GM21526 (cell line): ENCODE data around the gene RAB3IP.

Experiments used
- ATAC-seq: cut with Tn5 transposase; IDR thresholded peaks from one replicate; pipeline ENCODE4 v1.9.1; 2021; ENCODE audit warnings: moderate library complexity; ENCODE audit not compliant: unreplicated experiment, low FRiP score

Gene RAB3IP, protein sequence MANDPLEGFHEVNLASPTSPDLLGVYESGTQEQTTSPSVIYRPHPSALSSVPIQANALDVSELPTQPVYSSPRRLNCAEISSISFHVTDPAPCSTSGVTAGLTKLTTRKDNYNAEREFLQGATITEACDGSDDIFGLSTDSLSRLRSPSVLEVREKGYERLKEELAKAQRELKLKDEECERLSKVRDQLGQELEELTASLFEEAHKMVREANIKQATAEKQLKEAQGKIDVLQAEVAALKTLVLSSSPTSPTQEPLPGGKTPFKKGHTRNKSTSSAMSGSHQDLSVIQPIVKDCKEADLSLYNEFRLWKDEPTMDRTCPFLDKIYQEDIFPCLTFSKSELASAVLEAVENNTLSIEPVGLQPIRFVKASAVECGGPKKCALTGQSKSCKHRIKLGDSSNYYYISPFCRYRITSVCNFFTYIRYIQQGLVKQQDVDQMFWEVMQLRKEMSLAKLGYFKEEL

DNA sequence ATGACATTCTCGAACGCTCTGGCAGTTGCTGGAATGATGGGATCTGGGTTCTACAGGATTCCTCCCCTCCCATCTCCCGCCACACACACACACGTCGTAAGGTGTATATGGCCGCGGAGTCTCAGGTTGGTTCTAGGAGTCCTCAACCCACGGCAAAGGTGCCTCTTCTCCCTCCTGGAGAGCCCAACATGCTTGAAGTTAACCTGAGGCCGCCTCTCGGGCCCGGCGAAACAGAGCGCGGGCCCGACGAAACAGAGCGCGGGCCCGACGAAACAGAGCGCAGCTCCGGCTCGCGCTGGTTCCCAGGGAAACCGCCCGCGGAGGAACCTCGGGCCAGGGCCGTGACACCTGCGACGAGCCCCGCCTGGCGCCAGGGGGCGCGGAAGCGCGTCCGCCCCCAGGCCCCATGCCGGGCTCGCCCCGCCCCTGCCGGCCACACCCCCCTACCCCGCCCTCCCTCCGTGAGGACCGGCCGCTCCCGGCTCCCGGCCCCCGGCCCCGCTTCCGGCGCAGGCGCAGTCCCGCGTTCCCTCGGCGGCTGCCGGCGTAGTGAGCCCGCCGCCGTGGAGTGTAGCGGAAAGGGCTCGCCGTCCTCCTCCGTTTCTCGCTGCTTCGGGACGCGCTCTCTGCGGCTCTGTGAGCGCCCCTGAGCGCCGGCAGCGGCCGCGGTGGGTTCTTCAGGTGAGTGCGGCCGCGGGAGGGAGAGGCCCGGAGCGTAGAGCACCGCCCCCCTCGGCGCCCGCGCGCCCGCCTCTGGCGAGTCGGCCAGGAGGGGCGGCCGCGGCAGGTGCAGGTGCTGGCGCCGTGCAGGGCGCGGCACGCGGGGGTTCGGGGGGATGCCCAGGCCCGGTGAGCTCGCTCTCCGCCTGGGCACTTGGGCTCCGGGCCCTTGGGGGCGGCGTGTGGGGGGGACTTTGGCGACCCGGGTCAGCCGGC is at the start of gene RAB3IP:
TSS of gene RAB3IP (plus strand) at position 510 of the 936 bp plus-strand sequence. CDS start 16,549 bp downstream, outside the sequence.
- peak; percentile 86 for ATAC-seq

DNA sequence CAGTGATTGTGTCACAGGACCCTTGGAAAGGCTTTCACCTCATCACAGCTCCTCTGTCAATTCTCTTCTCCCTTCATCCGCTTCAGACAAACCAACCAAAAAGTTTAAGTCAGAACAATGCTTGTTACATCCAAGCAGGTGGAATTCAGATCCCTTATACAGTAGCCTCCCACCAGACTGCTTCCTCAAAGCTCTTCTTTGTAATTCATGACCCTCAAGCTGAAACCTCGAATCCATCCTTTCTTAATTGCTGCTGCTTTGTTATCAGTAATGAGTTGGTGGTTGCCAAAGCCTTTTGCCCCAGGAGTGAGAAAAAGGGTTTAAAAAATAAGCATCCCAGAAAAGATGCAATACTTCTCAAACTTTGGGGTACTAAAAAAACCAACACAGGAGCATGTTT is 49.0 kb upstream of the RAB3IP start:
- ATAC-seq: no peak

DNA sequence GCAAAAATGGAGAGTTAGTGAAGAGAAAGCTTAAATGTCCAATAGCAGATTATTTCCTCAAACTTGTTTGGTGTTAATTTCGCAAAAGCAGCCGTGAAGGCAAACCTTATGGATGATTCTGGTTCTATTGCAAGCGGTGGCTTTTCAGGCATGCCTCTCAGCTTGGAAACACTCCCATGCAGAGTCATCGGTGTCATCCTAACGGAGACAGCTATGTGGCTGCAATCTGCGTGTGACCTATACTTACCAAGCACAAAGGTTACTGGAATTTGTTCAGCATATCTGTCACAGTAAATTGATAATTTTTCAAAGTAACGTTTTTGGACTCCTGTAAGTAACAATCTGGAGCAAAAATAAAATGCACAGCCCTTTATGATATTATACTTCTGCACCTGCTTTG is 44.5 kb upstream of the RAB3IP start:
- no peak for ATAC-seq

DNA sequence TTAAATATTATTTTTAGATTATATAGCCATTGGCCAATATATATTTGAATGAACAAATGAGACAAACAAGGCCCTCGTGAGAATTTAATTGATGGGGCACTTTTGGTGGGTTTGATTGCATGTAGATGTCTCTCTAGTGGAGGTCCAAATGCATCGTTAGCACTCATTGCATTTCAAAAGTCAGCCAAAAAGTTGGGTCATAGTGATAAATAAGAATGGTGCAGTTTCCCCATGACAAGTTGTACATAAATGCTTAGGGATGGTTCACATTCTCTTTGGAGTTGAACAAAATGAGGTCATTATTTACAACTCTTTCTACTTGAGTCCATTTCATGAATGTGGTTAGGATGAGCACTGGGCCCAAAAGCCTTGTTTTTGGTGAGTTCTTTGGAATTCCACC is 40.6 kb upstream of the RAB3IP start:
- ATAC-seq: no peak

DNA sequence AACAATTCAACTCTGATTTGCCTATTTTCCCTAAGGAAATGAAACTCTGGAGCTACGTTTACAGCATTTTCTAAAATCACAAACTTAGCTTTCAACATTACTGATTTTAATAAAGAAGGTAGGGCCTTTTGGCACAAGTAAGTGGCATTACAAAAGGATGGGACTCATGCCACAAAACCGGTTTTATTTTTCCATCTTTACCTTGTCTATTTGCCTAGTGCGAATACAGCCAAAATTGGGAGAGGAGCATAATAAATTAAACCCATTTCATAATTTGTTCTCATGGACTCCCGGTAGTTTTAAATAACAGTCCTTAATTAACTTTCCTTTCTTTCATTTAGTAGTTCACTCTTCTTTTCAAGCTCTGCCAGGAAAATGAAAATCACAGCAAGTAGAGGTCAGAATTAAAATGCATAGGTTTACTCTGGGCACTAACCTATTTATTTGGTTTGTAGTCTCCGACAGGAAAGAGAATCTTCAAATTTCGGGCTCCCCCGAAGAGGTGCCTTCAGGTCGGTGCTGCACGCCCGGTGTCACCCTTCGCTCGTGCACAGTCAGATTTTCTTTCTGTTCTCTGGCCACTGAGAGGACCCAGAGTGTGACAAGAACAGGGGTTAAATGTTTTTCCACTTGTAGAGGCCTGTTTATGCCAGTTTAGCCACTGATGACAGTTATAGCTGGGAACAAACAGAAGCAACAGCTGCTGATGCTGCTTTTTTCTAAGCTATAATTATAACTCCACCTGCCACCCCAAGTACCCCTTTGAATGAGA is 39.7 kb upstream of the RAB3IP start, which contains the start of gene BEST3:
TSS of gene BEST3 (minus strand) at position 535 of the 772 bp plus-strand sequence. CDS start 1,505 bp downstream, outside the sequence.
- ATAC-seq: no peak

DNA sequence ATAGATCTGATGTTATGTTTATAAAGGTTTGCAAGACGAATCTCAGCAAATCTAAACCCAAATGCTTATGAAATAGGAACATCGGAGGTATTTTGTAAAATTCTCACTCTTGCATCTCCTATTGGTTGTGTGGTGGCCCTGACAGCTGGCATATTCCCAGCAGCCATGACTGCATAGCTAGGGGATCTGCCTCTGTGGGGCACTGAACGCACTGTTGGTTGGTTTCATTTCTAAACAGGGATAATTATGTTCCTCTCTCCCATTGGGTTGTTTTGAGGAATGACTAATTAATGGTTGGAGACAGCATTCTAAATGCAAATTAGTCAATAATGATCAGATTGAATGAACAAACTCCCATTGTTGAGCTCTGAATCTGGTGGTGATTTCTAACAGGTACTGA is 36.8 kb upstream of the RAB3IP start:
- ATAC-seq: no peak

DNA sequence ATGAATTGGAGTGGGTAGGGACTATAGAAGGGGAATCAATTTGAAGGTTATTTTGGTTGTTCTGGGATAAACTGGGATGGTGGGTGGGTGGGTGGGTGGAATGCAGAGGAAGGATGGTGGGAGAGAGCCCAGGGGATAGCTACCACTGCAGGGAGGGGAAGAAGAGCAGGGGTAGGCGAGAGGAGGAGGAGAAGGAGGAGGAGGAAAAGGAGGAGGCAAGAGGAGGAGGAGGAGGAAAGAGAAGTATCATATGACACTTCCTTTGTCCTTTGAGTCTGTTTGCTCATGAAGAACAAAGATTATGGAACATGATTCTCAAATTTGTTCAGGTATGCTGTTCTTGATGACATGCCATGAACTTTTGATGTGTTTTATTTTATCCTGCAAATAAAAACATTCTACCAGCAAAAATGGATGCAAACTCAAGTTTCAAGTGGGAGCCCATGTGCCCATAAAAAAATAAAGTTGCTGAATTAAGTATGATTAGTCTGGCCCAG is 35.5 kb upstream of the RAB3IP start:
- no peak for ATAC-seq

DNA sequence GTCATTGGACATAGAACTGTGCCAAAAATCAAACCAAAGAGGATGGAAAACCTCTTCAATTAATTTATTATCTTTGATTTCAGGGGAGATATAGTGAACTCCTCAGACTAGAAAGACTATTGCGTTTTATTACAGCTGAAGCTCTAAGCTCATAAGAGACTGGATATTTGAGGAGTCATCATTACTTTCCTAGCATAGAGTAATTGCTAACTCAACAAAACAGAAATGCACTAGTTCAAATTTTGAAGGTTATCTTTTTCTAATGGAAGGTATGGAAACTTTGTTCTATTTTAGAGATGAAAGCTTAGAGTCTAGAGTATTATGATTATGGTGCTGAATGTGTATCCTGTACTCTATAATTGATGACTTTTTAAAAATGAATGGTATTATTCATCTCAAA is 34.3 kb upstream of the RAB3IP start:
- no peak for ATAC-seq

DNA sequence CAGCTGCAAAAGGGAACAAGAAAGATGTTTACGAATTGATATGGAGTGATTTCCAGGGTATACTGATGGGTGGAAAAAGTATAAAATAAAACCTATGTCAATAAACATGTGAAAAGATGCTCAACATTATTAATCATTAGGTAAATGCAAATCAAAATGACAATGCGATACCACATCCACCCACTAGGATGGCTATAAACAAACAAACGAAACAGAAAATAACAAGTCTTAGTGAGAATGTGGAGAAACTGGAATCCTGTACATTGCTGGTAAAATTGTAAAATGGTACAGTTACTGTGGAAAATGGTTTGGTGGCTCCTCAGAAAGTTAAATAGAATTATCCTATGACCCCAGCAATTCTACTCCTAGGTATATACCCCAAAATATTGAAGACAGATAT is 30.0 kb upstream of the RAB3IP start:
- no peak for ATAC-seq

DNA sequence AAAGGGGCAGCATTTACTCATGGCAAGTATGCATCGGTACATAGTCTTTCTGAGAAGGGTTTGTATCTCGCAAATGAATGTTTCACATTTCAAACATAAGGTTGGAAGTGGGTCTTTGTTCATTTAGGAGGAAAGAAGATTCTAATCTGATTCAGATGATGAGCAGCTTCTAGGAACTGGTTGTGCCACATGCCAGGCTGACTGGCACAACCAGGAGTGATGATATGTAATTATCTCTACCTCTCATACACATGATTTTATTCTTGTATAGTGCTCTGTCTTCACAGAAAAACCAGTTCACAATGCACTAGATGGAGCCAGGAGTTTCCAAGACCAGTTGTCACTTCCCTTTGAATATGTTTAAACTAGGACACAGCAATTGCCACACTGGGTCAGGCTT is 25.8 kb upstream of the RAB3IP start:
- ATAC-seq: no peak

DNA sequence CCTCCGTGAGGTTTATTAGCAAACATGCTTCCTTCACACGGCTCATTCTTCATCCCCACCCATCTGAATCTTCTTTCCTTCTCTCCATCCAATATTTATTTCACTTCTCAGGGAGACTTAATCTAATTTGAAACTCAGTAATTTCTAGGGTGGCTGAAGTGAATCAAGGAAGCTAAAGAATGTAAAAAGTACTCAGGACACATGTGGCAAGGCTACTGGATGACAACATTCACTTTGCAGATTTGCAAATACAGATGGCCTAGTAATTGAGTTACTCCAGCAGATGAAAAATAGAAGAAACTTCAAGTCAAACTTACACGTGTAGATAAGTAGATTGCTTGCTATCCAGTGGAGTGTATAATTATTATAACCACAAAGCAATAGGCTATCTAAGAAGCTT is 24.1 kb upstream of the RAB3IP start:
- no peak for ATAC-seq

DNA sequence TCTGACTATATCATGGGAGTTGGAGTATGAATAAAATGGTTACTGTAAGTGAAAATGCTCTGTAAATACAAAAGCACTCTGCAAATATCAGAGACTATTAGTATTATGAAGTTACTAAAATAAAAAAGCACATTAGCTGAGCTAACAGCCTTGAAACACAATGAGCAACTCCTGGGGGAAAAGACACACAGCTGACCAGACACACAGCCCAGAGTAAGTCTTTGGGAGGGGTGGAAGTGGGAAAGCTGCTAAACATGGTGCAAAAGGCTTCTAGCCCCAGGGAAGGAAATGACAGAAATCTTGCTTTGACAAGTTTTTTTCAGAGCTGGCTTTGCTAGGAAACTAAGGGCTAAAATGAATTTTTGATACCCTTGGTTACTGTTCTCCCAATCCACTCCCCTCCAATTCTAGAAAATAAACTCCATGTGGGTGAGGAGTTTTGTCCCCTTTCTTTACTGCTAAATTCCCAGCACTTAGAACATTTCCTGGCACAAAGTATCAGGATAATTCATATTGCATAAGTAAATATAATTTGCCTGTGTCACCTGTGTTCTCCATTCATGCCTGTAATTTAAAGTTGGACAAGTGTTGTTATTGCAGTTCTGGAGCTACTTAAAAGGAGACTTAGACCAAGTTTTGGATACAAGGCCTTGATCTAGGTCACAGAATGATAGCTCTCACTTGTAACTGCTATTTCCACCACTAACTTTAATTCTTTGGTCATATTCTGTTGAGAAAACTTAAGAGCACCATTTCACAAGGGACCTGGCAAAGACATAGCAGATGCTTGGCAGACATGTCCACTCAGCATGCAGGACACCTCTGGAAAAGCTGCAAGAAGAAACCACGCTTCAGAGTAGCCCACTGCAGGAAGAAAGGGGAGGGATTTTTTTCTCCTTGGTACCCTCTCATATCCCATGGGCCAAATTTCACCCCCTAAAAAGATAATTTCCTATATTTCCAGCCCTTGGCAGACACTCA is 19.0 kb upstream of the RAB3IP start:
- no peak for ATAC-seq

DNA sequence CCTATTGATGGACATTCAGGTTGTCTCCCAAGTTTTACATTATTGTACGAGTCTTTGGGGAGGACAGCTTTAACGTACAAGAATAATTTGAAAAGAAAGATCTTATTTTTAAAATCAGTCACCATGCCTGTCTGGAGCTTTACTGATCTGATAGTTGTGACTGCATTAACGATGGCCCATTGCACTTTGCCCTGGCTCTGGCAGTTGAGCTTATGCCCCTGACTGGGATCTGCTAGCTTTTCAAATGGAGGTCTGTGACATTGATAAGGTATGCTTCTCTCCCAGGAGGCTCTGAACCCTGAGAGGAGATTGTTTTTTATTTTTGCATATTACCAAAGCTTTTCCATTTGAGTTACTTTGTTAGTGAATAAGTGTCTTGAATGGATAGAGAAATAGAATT is 17.9 kb upstream of the RAB3IP start:
- ATAC-seq: no peak

DNA sequence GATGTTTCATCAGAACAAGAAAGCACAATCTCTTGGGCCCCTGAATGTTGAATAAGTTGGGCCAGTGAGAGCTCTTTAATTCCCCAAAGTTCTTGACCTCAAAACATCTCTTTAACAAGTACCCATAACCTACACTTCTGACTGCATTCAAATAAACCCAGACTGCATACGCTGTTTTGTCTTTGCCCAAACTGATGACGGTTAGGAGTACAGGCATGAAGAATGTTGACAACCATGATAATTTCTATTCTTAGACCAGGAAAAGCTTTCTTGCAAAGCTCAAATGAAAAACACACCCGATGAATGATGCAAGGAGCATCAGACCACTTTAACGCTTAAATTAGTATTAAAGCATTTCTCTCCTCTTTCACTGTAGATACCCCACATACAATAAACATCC is 11.7 kb upstream of the RAB3IP start:
- ATAC-seq: no peak

DNA sequence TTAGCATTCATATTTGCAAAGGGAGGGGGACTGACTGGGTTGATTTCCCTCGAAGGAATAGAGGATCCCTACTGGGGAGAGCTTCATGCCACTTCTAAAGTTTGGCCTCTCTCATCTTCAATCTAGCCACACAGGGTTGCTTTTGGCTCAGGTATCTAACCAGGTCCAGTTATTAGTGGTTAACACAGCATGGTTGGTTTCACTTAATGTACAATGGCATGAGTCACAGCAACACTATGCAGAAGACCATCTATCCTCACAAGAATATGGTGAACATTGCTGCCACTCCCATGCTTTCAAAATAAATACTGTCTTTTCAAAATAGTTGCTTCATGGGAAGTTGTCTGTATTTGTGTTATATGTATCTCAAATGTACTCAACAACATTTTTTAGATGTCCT is 6.6 kb upstream of the RAB3IP start:
- no peak for ATAC-seq

DNA sequence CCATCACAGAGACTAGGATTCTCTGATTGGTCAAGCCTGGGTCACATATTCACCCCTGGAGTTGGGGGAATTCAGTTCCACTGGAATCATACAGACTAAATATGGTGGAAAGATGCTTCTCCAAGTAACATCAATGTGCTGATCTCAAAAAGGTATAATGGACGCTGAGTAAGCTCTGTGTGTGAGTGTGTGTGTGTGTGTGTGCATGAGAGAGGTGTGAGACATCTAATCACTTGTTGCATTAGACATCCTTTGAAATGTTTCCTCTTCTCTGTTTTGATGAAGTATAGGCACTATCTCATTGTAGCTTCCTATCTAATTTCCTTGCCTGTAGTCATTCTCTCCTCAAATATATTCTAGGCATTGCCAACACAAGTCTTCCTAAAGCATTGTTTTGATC is 5.0 kb upstream of the RAB3IP start:
- no peak for ATAC-seq

DNA sequence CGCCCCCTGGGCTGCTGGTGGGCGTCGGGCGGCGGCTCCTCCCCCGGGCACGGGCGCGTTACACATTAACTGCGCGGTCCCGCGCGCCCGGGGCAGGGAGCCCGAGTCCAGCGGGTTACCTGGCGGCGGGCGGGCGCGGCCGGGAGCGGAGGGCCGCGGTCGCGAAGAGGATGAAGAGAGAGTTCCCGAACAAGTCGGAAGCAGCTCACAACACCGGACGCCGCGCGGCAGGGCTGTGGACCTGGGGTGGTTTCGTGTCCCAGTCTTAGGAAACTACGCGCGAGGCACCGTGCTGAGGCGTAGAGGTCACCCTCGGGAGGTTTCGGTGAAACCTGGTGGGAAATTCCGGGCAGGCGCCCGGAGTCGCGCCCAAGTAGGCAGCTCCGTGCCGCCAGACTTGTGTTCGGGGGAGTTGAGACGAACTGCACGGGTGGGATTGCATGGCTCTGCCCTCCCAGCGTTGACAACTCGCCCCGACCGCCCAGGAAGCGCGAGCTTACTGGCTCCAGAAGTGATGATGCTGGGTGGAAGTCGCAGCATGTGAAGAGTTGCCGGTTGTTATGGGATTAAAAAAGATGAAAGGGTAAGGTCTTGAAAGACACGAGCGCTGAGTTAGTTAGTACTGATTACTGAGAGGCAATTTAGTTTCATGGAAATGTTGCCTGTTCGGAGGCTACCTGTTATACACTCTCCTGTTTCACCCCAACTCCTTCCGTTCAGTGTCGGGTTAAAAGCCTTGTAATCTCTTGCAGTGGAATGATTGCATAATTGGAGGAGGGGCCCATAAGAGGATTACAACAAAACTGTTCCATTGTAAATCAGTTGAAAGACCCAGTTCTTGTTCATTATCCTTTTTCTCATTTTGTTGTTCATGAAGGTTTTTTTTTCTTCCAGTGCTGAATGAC is 879 bp downstream of the RAB3IP start:
- ATAC-seq: peak; percentile 44

DNA sequence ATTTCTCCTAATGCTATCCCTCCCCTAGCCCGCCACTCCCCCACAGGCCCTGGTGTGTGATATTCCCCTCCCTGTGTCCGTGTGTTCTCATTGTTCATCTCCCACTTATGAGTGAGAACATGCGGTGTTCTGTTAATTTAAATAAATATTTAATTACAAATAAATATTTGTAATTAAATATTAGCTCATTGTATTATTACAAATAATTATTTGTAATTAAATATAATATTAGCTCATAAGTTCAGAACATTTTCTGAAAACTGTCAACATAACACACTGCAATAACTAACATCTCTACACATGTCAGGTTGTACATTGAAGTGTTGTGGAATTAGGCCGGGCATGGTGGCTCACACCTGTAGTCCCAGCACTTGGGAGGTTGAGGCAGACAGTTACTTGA is 5.4 kb downstream of the RAB3IP start:
- ATAC-seq: no peak
